Esophagus mucosa (tissue), 1 donor: Measurements from ENCODE around the gene B3GNT2. TPM values are rescaled to one million over a fixed set of nuclear protein-coding genes. Genes with fewer than 3 reads are reported as not detected.
"Not testable (repeated sequence)": the region's sequence is repeated elsewhere in the genome, so short reads cannot be mapped to it uniquely, and the experiment has no call there.

Experiments
- ATAC-seq: fragments of 200-7000 bp; cut with Tn5 transposase; one replicate; pipeline ENCODE4 v1.9.1; 2020
- total RNA-seq: library from RNA; stranded (reverse); gene quantifications from one replicate; pipeline ENCODE4 v1.2.4, GENCODE V29; 2023
- donor health status: DM: yes; HTN: yes; CAD: no.

B3GNT2 gene
- 20.2 TPM for total RNA-seq

- peak; percentile 93 for ATAC-seq
These were observed at the start of gene B3GNT2 for GRCh38 chr2:62195421-62196277. Gene B3GNT2, plus strand, starts transcription at chr2:62196115. Its CDS starts 26,106 bp downstream, at chr2:62222221.

GRCh38 chr2:62146790-62147189, 49.1 kb upstream of the B3GNT2 start:
- not testable (repeated sequence) for ATAC-seq

GRCh38 chr2:62147610-62148301, 48.2 kb upstream of the B3GNT2 start:
- peak; percentile 52 for ATAC-seq

DNA sequence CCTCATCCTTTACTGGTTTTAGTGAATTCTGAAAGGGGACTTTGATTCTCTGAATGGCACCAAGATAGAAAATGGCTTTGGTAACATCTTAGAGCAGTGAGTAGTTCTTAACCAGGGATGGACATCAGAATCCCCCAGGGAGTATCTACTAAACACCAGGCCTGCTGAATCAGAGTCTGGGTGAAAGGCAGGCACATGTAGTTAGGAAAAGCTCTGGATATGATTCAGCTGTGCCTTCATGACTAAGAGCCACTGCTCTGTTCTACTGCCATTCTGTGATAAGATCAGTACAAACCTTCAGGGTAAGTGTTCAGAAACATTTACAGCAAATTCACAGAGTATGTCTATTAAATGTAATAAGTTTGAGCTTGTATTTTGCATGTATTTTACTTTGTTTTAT, 46.2 kb upstream of the B3GNT2 start:
- no peak for ATAC-seq

- no peak for ATAC-seq
These were observed 45.2 kb upstream of the B3GNT2 start for GRCh38 chr2:62150597-62151305.

GRCh38 chr2:62151306-62151638, 44.6 kb upstream of the B3GNT2 start:
- no peak for ATAC-seq

- ATAC-seq: no peak
These were observed 43.9 kb upstream of the B3GNT2 start for GRCh38 chr2:62152000-62152399.

DNA sequence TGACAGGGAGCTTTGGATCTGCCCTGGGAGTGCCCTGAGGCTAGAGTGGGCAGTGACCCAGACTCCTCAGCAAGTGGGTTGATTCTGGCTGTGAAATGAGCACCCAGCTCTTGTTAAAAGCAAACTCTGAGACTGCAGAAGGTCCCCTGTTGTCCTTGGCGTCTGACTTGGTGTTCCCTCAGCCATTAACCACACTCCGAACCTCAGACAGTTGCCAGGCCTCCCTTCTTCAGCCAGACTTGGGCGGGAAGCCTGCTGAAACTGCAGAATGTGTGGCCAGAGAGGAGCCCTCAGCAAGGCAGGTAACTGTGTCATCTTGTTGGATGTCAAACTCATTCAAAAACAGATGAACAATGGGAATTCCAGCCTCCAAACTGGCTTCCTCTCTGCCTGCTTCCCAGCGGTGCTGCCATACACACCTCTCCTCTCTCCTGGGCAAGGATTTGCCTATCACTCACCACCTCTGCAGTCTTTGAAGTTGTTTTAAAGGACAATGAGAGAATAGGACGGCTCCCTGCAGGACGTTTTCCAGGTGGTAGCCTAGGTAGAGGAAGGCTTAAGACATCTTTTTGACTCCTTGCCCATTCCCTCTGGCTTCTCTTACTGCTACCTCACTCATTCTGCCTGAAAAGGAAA, 38.9 kb upstream of the B3GNT2 start:
- no peak for ATAC-seq

GRCh38 chr2:62158444-62159121, 37.3 kb upstream of the B3GNT2 start:
- no peak for ATAC-seq

- not testable (repeated sequence) for ATAC-seq
These were observed 35.2 kb upstream of the B3GNT2 start for GRCh38 chr2:62160691-62161090.

GRCh38 chr2:62163106-62163831, 32.6 kb upstream of the B3GNT2 start:
- no peak for ATAC-seq

- no peak for ATAC-seq
These were observed 32.1 kb upstream of the B3GNT2 start for GRCh38 chr2:62163834-62164233.

- no peak for ATAC-seq
These were observed 20.2 kb upstream of the B3GNT2 start for GRCh38 chr2:62175728-62176127.

- ATAC-seq: no peak
These were observed 19.1 kb upstream of the B3GNT2 start for GRCh38 chr2:62176801-62177200.

DNA sequence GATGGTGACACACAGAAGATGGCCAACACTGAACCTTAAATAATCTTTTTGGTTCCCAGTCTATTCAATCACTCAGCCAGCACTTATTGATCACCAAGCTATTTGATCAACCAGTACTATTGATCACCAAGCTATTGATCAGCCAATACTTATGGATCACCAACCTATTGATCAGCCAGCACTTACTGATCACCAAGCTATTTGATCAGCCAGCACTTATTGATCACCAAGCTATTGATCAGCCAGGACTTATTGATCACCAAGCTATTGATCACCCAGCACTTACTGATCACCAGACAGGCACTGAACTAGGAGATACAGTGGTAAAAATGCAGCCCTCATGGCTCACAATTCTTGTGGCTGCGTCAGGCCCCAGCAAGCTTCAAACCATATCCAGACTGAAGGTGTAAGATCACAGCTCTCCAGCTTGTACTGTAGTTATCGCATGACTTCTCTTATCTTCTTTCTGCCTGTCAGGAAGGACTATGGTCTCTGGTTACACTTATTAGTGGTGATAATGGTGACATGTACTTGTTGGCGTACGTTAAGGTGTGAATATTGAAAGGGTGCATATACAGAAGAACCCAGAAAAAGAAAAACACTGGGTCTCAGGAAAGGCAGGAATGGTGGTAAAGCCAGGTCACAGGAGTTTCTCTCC, 18.4 kb upstream of the B3GNT2 start:
- no peak for ATAC-seq

GRCh38 chr2:62178741-62179271, 17.1 kb upstream of the B3GNT2 start:
- no peak for ATAC-seq

DNA sequence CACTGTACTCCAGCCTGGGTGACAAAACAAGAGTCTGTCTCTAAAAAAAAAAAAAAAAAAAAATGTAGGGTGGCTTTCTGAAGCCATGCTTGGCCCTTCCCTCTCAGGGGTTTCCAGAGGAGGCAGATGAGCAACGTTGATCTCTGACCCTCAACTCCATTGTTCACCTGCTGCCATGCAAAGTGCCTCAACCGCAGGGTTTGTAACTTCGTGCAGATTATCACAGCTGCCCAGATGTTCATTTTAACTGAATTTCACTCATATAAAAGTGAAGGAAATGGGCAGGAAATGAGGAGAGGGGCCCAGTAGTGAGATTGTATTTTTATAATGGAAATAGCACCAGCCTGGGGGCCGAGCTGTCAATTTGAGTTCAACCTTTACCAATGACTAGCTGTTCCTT, 14.9 kb upstream of the B3GNT2 start:
- no peak for ATAC-seq

- no peak for ATAC-seq
These were observed 14.1 kb upstream of the B3GNT2 start for GRCh38 chr2:62181843-62182242.

- ATAC-seq: no peak
These were observed 11.2 kb upstream of the B3GNT2 start for GRCh38 chr2:62184512-62185230.
